Stimulated activated CD8-positive, alpha-beta memory T cell treated with anti-CD3 and anti-CD28 coated beads, Interleukin-12 subunit alpha, Interleukin-12 subunit beta, amount 100 ng/mL, for 24 hours (primary cell): ENCODE results near the gene EGLN3.
"Not testable (repeated sequence)": the region's sequence is repeated elsewhere in the genome, so short reads cannot be mapped to it uniquely, and the experiment has no call there.

ENCODE experiments used
- DNase-seq: peaks from one replicate; pipeline ENCODE4 v3.0.0-alpha.2; 2020; ENCODE audit errors: extremely low read depth

Gene EGLN3

DNA sequence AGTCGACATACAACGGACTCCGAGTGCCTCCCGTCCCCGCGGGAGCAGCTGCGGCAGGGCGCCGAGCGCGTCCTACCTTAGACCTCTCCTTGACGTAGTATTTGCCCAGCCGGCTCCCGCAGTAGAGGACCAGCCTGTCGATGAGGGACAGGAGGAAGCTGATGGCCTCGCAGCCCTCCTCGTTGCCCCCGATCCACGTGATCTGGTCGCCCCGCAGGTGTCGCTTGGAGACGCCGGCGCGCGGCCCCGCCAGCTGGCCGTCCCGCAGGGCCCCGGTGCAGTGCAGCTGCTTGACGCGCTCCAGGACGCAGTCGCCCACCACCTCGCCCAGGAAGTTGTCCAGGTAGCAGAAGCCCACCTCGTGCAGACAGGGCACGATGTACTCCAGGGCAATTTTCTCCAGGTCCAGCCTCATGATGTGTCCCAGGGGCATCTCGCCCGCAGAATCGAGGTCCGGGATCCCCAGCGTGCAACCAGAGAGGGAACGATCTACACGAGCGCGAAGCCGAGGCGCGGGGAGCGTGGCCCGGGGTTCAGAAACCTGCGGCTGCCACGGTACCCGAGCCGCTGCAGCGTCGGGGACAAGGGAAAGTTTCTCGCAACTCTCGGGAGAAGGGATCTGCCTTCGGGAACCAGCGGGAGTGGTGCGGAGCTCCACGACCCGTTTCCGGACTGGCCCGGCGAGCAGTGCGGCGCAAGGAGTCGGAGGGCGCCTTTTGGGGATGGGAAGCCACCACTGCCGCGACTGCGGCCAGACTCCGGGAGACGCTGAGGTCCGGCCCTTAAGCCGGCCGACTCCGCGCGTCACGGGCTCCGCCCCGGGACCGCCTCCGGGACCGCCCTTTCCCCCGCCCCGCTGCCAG, at the start of gene EGLN3:
Gene EGLN3 (minus strand): TSS at position 755 of the 863 bp plus-strand sequence. CDS start 322 bp downstream, at position 433.
- no peak for DNase-seq

DNA sequence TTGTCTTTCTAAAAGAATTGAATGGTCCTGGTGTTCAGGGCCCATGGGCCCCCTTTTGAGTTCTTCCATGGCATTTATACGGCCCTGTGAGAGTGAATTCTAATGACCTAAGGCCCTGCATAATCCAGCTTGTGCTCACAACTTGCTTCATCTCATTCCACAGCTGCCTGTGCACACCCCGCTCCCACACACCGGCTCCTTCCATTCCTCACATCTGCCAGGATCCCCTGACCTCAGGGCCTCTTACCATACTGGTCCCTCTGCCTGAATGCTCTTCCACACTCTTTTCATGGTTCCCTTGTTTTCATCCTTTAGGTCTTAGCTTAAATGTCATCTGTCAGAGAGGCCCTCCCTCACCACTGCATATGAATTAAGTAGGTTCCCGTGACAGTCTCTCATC, 49.5 kb upstream of the EGLN3 start:
- DNase-seq, result no peak

DNA sequence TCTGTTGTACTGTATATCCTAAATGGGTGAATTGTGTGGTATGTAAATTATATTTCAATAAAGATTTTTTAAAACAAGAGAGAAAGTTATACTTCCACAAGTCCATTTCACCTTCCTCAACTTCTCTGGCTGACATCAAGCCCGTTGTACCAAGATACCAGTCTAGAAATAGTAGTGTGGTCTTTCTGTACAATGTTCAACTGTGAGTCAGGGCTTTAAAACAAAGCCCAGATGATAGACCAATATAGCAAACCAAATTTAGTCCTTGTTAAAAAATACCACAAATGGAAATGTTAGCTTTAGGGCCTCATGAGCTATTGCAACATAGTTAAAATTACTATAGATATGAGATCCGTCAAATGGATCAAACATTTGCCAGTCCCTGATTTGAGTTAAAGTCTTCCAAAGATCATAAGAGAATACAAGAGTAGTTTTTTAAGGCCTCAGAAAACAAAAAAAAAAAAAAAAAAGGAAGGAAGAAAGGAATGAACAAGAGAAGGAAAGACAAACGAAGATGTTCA, 49.0 kb upstream of the EGLN3 start:
- no peak for DNase-seq

DNA sequence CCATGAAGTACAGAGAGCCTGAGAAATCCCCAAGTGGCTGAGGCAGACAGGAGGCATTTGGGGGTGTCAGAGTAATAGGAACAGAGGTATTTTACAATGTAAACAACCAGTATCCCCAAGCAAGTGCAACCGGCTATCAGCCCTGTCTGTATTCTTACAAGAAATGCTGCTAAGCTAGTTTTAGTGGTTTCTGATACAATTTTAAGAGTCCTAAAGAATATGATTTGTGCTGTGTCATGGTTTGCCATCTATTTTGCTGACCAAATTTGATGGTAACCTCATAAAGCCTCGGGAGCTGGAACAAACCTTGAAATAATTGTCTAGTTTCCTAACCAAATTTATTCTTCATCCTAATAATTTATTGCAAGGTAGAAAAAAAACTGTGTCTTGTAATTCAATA, 46.7 kb upstream of the EGLN3 start:
- DNase-seq, result no peak

DNA sequence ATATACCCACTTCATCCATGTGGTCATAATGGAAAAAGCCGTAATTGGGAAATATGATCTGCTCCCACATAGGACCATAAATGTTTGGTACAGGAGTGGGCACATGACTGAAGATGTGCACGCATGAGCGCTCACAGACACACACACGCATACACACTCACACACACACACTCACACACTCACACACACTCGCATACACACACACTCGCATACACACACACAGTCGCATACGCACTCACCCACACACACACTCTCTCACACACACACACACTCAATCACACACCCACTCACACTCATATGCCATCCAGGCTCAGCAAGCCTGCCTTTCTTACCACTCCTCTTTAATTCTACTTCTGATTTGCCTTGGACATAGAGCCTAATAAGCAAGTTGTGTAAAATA, 45.6 kb upstream of the EGLN3 start:
- DNase-seq, result no peak

DNA sequence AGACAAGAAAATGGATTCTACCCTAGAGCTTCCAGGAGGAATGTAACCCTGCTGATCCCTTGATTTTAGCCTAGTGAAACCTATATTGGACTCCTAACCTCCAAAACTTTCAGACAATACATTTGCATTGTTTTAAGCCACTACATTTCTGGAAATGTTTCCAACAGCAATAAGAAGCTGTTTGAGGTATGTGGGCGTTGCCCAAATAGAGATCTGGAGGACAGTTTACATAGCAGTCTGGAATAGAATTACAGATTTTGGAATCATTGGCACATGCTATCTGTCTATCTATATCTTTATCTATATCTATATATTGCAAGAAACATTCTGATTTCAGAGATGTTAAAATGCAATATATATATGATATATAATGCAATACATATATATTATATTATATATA, 42.4 kb upstream of the EGLN3 start:
- DNase-seq, result no peak

DNA sequence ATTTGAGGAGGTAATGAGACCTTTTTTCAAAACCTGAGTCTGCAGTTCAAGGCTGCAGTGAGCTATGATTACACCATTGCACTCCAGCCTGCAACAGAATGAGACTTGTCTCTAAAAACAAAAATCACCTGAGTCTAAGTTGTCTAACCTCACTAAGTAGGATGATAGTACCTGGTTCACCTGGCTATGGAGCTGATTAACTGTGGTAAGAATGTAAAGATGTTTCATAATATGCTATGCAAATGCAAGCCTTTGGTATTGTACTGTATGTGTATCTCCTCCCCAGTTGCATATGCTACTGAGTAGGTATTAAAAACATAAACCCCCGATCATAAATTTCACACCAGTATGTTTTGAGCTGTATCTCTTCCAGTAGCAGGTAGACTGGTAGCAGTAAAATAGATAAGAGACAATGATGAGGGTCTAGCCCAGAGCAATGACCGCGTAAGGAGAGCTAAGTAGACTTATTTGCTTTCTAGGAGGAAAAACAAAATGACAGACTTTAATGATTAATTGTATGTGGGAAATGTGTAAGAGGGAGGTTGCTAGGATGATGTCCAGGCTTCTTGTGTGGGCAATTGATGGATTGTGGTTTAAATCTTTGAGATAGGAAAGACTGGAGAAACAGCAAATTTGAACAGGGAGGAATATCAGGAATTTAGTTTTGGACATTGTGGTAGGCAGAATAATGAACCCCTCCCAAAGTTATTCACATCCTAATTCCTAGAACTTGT, 41.6 kb upstream of the EGLN3 start:
- DNase-seq, result no peak

DNA sequence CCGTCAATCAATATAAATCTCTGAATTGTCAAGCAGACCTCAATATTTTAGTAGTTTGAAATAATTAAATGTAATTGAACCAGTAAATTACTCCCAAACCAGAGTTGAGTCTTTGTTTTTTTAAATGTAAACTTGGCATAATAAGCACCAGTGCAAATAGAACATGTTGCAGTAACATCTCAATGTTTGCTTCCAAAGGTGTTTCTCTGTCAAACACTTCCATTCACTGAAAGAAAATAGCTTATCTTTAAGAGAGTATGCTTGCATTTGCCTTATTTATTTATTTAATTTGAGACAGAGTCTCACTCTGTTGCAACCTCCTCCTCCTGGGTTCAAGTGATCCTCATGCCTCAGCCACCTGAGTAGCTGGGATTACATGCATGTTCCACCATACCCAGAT, 39.9 kb upstream of the EGLN3 start:
- no peak for DNase-seq

DNA sequence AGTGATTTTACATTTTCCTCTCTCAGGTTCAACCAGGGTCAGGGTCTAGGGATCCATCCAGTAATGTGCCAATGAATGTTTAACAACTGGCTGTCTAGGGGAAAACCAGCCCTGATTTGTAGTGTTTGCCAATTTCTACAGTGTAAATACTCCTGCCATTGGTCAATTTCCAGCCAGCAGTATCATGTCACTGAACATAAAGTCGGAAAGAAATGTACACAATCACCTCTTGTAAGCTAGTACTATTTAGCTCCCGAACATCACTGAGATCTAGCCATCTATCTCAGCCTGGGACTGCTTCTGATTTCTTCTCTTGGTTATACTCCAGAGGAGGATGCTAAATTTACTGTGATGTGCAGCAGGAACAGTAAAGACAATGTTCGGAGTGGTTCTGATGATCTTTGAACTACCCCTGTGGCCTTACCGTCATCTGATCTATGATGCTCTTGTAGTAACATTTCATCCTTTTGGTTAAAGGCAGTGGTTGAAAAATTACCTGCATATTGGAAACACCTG, 36.7 kb upstream of the EGLN3 start:
- no peak for DNase-seq

DNA sequence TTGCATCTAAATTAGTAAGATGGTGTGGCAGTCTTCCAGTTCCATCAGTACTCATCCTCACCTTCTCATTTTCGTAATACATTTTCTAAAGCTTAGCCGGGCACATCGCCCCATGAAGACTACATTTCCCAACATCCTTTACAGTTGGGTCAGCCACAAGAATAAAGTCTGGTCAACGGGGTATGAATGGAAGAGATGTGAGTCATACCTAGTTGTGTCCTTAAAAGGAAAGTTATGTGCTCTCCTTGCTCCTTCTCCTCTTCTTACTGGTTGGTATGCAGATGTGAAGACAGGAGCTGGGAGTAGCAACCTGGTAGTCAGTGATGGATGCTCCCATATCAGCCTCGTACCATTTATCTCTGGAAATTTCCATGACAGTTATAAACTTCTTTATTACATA, 35.9 kb upstream of the EGLN3 start:
- no peak for DNase-seq

DNA sequence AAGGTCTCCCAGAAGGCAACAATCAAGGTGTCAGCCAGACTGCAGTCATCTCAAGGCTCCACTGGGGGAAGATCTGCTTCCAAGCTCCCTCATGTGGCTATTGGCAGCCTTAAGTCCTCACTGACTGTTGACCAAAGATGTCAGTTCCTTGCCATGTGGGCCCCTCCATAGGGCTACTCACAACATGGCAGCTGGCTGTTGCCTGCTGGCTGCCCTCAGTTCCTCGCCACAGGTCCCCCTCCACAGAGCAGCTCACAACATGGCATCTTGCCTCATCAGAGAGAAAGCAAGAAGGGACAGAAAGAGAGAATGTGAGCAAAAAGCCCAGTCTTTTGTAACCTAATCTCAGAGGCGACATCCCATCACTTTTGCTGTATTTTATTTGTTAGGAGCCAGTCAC, 34.4 kb upstream of the EGLN3 start:
- DNase-seq, result no peak

DNA sequence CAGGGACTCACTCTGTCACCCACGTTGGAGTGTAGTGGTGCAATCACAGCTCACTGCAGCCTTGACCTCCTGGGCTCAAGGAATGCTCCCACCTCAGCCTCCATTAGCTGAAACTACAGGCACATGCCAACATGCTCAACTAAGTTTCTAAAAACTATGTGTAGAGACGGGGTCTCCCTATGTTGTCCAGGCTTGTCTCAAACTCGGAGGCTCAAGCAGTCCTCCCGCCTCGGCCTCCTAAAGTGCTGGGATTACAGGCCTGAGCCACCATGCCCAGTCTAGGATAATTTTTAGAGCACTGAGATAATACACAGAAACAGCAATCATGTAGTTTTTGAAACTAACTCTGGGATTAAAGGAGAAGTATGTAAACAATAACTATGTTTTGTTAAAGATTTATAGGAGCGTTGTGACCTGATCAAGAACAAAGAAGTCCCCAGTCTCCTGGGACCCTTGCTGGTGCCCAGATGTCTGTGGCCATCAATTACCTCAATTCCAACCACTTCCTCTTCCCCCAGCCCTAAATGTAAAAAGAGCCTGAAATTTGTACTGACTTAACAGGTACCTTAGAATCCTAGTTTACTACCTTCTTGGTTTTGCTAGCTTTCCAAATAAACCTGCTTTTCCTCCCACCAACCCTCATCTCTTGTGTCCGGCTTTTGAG, 28.9 kb upstream of the EGLN3 start:
- no peak for DNase-seq

DNA sequence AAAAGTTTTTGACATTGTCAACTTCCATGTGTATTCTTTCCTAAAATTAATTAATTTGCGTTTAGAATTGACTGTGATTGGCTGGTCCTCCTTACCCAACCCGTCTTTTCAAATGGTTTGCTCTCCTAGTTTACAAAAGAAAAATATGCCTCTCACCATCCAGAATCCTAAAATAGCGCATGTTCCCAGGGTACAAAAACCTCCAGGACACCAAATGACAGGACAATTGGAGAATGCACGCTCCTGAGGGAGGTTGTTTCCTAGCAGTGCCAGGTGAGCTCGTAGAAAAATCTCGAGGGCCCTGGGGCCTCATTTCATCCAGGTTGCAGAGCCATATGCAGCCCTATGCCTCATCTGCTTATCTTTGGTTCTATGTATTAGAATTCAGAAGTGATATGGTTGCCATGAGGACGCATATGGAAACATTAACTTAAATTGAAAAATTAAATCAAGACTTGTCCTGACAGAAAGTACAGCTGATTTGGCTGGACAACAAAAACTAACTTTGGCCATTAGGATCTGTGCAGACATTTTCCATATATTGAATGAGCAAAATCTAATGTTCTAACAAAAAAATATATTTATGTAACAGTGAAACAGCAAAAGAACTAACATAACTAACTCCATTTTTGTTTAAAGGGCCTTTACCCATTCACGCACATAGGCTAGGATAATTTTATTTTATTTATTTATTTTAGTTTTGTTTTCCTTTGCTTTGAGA, 28.2 kb upstream of the EGLN3 start:
- DNase-seq, result no peak

DNA sequence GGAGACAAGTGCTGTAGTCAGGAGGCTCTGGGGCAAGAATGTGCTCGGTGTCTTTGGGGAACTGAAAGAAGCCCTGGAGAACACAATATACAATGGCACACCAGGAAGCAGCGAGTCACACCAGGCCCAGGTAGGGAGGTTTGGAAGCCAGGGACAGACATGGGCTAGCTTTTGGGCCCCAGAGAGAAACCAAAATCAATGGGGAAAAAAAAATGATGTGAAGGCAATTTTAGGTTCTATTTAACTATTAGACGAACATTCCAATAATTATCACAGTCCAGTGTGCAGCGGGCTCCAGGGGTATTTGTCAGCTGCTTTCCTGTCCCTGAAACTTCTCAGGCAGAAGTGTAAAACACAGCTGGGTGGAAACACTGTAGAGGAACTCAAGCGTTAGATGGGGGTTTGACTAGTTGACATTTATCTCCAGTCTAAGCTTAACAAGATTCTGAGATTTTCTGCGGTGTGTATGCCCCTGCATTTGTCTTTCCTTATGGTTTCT, 21.8 kb upstream of the EGLN3 start:
- DNase-seq, result no peak

DNA sequence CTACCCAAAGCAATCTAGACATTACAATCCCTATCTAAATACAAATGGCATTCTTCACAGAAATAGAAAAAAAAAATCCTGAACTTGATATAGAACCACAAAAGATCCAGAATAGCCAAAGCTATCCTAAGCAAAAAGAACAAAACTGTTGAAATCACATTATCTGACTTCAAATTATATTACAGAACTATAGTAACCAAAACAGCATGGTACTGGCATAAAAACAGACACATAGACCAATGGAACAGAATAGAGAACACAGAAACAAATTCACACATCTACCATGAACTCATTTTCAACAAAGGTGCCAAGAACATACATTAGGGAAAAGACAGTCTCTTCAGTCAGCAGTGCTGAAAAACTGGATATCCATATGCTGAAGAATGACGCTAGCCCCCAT, 19.0 kb upstream of the EGLN3 start:
- DNase-seq, result not testable (repeated sequence)

DNA sequence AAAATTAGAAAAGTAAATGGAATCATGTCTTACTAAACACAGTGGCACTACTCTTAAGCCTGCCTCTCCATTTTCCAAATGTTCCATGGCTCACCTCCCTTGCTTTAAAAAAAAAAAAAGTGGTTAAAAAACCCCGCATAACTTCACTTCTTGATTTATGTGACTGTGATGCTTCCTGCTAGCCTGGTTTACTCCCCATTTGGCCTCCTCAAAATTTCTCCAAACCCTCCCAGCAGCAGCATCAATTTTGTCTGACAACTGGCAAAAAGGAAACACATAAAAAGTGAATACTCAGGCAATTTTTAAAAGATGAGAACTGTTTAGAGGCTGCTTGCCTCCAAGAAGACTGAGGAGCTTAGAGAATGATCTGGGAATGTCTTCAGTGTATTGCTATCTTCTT, 17.8 kb upstream of the EGLN3 start:
- DNase-seq, result no peak

DNA sequence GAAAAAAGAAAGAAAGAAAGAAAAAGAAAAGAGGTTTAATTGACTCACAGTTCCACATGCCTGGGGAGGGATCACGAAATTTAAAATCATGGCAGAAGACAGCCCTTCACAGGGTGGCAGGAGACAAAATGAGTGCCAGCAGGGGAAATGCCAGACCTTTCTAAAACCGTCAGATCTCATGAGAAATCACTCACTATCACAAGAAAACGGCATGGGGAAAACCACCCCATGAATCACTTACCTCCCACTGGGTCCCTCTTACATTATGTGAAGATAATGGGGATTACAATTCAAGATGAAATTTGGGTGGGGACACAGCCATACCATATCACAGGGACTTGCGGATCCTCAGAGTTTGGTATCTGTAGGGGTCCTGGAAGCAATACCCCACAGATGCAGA, 16.3 kb upstream of the EGLN3 start:
- DNase-seq, result no peak

DNA sequence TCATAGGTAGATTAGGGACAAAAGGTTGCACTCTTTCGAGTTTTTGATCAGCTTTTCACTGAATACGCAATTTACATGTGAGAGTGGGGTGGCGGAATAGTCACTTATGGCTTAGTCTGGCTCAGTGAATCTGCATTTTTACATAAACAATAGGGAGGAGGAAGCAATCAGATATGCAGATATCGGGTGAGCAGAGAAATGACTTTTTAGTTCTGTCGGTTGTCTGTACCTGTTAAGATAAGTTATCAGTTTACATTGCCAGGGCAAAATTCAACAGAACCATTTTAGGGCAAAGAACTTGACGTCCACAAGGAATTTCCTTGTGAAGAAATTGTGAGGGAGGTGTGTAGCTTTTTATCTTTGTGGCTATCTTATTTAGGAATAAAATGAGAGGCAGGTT, 15.4 kb upstream of the EGLN3 start:
- no peak for DNase-seq

DNA sequence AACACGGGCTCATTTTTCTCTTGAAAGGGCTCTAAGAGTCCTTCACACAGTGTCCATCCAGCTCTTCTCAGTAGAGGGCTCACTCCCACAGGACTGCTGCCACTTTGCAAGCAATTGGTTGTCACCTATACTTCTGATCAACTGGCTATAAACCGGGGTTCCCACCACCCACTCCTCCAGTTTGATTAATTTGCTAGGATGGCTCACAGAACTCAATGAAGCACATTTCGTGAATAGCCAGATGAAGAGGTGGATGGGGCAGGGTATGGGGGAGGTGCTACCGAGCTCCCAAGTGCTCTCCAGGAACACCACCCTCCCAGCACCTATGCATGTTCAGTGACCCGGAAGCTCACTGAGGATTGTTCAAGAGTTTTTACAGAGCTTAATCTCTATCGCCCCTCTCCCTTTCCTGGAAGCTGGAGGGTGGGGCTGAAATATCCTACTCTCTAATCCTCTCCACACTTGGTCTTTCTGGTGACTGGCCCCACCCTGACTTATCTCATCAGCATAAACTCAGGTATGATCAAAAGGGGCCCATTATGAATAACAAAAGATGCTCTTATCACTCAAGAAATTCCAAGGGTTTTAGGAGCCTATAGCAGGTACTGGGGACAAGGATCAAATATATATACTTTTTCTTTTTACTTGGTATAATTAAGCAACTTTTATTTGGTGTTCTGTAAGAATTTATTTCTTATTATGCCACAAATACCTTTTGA, 13.9 kb upstream of the EGLN3 start:
- DNase-seq, result no peak

DNA sequence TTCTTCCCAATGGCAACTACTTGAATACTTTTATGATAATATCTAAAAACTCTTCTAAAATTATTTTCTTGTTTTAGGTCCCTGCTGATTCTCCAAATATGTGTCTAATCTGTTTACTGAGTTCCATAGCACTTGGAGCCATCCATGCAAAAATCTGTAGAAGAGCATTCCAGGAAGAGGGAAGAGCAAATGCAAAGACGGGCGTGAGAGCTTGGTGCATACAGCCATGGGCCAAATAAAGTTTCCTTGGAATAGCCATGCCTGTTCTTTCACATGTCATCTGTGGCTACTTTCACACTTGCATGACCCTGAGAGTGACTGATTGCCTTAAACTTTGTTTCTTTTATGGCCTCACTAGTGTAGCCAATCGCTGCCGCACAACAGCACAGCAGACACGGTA, 13.0 kb upstream of the EGLN3 start:
- no peak for DNase-seq

DNA sequence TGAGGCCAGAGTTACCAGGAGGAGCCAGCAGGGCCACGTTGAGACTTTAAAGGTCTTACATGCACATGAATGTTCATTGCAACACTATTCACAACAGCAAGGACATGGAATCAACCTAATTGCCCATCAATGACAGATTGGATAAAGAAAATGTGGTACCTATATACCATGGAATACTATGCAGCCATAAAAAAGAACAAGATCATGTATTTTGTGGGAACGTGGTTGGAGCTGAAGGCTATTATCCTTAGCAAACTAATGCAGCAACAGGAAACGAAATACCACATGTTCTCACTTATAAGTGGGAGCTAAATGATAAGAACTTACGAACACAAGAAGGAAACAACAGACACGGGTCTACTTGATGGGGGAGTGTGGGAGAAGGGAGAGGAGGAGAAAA, 11.6 kb upstream of the EGLN3 start:
- not testable (repeated sequence) for DNase-seq
